Endothelial cell (in vitro differentiated cells): ENCODE measurements around the gene TRAM2. TPM values are rescaled to one million over a fixed set of nuclear protein-coding genes. Genes with fewer than 3 reads are reported as not detected.

ENCODE experiments used
- DNase-seq: peaks from one replicate; pipeline ENCODE4 v3.0.0; 2021; ENCODE audit warnings: low spot score
- H3K27ac Mint-ChIP-seq: one replicate; pipeline ENCODE4 v1.8.0; 2021; ENCODE audit warnings: mixed read lengths, inconsistent platforms; ENCODE audit not compliant: unreplicated experiment
- H3K27me3 Mint-ChIP-seq: one replicate; pipeline ENCODE4 v1.8.0; 2021; ENCODE audit warnings: mild to moderate bottlenecking, moderate library complexity, mixed read lengths, inconsistent platforms; ENCODE audit not compliant: unreplicated experiment
- H3K36me3 Mint-ChIP-seq: one replicate; pipeline ENCODE4 v1.8.0; 2021; ENCODE audit warnings: mild to moderate bottlenecking, low read depth, mixed read lengths, inconsistent platforms; ENCODE audit not compliant: unreplicated experiment
- H3K4me1 Mint-ChIP-seq: one replicate; pipeline ENCODE4 v1.8.0; 2021; ENCODE audit warnings: mild to moderate bottlenecking, mixed read lengths, inconsistent platforms; ENCODE audit not compliant: unreplicated experiment
- H3K4me3 Mint-ChIP-seq: one replicate; pipeline ENCODE4 v1.8.0; 2021; ENCODE audit warnings: mild to moderate bottlenecking, mixed read lengths, inconsistent platforms; ENCODE audit not compliant: unreplicated experiment
- H3K9me3 Mint-ChIP-seq: one replicate; pipeline ENCODE4 v1.8.0; 2021; ENCODE audit warnings: mixed read lengths, inconsistent platforms; ENCODE audit not compliant: unreplicated experiment
- CTCF ChIP-seq: fragments of 200-600 bp; sonication (generic); IDR thresholded peaks from one replicate; pipeline ENCODE4 v1.5.0; 2021; ENCODE audit warnings: antibody characterized with exemption; ENCODE audit not compliant: unreplicated experiment
- total RNA-seq: library from RNA; stranded (reverse); fragmentation: NEBNext Ultra II Directional; extraction: Animal tissue kit (Norgen Biotek cat#: 25700); gene quantifications from one replicate; pipeline ENCODE4 v1.2.1, GENCODE V29; 2021; ENCODE audit not compliant: unreplicated experiment

TRAM2 gene
- total RNA-seq, 1 donor from 2014 or later, result 29.4 TPM

DNA sequence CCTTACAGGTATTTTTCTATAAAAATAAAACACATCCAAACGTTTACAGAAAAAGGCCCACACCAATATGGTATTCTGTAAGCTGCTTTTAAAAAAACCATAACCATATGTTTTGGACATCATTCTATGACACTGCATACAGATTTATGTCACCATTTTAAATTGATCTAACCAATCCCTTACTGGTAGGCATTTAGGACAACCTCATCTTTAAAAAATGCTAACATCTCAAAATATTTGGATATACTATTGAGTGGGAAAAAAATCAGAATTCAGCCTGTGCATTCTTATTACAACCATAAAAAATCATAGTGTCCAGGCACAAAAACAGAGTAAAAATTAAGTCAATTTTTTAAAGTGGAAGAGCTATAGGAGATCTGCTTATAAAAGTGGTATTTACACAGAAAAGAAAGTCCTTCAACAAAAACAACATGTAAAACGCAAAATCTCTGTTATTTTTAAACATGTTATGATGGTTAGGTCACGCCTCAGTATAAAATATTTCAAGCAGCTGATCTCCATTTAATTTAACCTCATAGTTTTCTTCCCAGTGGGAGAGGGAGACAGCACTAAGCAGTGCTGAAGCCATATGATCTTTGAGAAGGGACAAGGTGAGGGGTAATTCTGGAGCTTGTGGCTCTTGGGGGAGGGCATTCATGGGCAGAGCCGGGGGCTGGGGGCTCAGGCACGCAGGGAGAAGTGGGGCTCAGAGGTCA is 21.2 kb downstream of the TRAM2 start:
- Mint-ChIP-seq H3K4me3 (no peak overlapping the region), H3K9me3 (no peaks in the 10 kb centered on the region), H3K27ac (peak overlapping the region; percentile 36), H3K27me3 (no peaks in the 10 kb centered on the region), H3K4me1 (peaks cover 35% of the 10 kb centered on the region), H3K36me3 (peaks cover 6% of the 10 kb centered on the region)
- DNase-seq, result no peak
- no peak for TF ChIP-seq CTCF

DNA sequence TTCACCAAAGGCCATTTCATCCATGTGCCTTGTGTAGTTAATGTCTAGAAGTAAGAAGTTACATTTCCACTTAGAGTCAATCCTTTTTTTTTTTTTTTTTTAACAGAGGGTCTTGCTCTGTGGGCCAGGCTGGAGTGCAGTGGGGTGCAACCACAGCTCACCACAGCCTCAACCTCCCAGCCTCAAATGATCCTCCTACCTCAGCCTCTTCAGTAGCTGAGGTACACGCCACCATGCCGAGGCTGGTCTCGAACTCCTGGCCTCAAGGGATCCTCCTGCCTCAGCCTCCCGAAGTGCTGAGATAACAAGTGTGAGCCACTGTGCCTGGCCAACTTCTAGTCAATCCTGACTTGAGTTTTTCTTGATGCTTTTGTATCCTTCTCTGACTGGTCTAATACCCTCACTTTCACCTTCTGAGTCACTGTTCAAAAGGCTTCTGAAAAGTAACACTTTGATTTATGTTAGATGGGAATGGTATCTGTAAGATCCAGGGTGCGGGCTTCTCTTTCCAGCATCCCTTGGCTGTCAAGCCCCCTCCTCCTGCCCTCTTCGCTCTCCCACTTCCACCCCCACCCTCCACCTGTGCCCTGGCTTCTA is 22.1 kb downstream of the TRAM2 start:
- Mint-ChIP-seq H3K4me1 (peaks cover 42% of the 10 kb centered on the region), H3K36me3 (peaks cover 6% of the 10 kb centered on the region), H3K27ac (no peak overlapping the region), H3K9me3 (no peaks in the 10 kb centered on the region), H3K4me3 (no peak overlapping the region), H3K27me3 (peaks cover 4% of the 10 kb centered on the region)
- DNase-seq, result no peak
- TF ChIP-seq CTCF, result no peak

- Mint-ChIP-seq H3K9me3 (no peaks in the 10 kb centered on the region), H3K36me3 (peaks cover 6% of the 10 kb centered on the region), H3K27me3 (peaks cover 4% of the 10 kb centered on the region), H3K27ac (no peak overlapping the region), H3K4me1 (peaks cover 52% of the 10 kb centered on the region), H3K4me3 (no peak overlapping the region)
- DNase-seq, result no peak
- TF ChIP-seq CTCF, result no peak
Observed at GRCh38 chr6:52553719-52554118, 23.1 kb downstream of the TRAM2 start.

DNA sequence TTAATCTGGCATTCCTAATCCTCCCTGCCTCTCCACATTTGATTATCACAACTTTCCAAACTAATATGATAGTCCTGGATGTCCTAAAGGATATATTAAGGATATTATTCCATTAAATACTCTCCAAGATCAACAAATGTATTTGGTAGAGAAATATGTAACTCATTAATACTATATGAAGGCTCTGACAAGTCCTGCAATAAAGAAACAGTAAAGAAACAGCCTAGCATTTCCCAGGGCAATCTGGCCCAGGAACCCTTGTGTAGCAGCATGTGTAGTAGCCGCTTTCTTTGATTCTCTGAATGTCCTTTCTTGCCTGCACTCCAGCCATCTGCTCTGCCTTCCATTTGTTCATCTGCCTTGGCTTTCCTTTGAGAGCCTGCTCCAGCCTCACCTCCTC is 23.7 kb downstream of the TRAM2 start:
- Mint-ChIP-seq H3K9me3 (no peaks in the 10 kb centered on the region), H3K4me1 (peaks cover 54% of the 10 kb centered on the region), H3K4me3 (no peak overlapping the region), H3K27ac (no peak overlapping the region), H3K27me3 (peaks cover 4% of the 10 kb centered on the region), H3K36me3 (peaks cover 6% of the 10 kb centered on the region)
- no peak for DNase-seq
- TF ChIP-seq CTCF, result no peak

DNA sequence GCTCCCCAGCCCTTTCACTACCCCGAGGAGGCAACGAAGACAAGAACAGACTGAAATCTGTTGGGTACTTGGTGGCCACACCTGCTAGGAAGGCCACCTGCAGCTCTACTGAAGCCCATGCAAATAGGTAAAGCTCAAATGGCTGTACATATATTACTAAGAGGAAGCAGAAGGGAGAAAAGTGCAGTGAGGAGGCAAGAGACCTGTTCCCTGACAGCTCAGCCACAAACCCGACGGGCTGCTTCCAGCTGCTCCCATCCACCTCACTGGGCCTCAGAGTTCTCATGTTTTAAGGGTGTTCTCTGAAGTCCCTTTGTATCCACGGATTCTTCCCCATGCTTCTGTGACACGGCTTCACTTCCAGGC is 24.6 kb downstream of the TRAM2 start:
- H3K4me1 Mint-ChIP-seq, result peaks cover 56% of the 10 kb centered on the region
- peaks cover 4% of the 10 kb centered on the region for H3K27me3 Mint-ChIP-seq
- no peak for TF ChIP-seq CTCF
- no peak overlapping the region for H3K27ac Mint-ChIP-seq
- no peaks in the 10 kb centered on the region for H3K9me3 Mint-ChIP-seq
- H3K4me3 Mint-ChIP-seq, result no peak overlapping the region
- H3K36me3 Mint-ChIP-seq, result peaks cover 7% of the 10 kb centered on the region
- no peak for DNase-seq
